Brain microvascular endothelial cell (primary cell): ENCODE data around the gene MAPKAPK5.

Experiments
- DNase-seq: peaks from one replicate; pipeline ENCODE4 v3.0.0-alpha.2; 2020
- H3K27ac ChIP-seq: fragments of 250-450 bp; sonication (Bioruptor Pico); 2 replicates; pipeline ENCODE4 v1.5.1; 2020; ENCODE audit warnings: mild to moderate bottlenecking, moderate library complexity
- H3K27me3 ChIP-seq: fragments of 250-450 bp; sonication (Bioruptor Pico); replicated peaks from 2 replicates; pipeline ENCODE4 v1.5.1; 2020; ENCODE audit warnings: mild to moderate bottlenecking
- H3K36me3 ChIP-seq: fragments of 250-450 bp; sonication (Bioruptor Pico); replicated peaks from 2 replicates; pipeline ENCODE4 v1.5.1; 2020; ENCODE audit warnings: mild to moderate bottlenecking
- H3K4me3 ChIP-seq: 2 replicates; pipeline ENCODE4 v1.5.1; 2011; ENCODE audit warnings: low read depth, mild to moderate bottlenecking, control low read depth, low read length, moderate library complexity
- CTCF ChIP-seq: IDR thresholded peaks from 2 replicates; pipeline ENCODE4 v1.5.1; 2011; ENCODE audit warnings: low read depth, mild to moderate bottlenecking, moderate library complexity, low read length, control low read depth, inconsistent platforms; ENCODE audit errors: missing control alignments
- in situ Hi-C: cut with HindIII; loops from 2 replicates; pipeline ENCODE4 v1.10.0; 2017; ENCODE audit warnings: low sequenced_read_pairs, low pct_ligation_motif_present

Gene MAPKAPK5

GRCh38 chr12:111841750-111842555 is at the start of gene MAPKAPK5:
MAPKAPK5 (plus strand) TSS chr12:111842228; CDS start chr12:111842734, 506 bp downstream.
- in situ Hi-C loops: no loop called here
- TF ChIP-seq CTCF: no peak
- peak within 1 kb of the TSS; percentile 94 for H3K4me3 ChIP-seq
- peak; percentile 92 for DNase-seq
- peaks cover 3% of the 10 kb centered on the region for H3K36me3 ChIP-seq
- H3K27ac ChIP-seq: peak within 1 kb of the TSS; percentile 99
- H3K27me3 ChIP-seq: no peaks in the 10 kb centered on the region

- Histone ChIP-seq H3K27me3 (no peaks in the 10 kb centered on the region), H3K36me3 (no peaks in the 10 kb centered on the region), H3K27ac (no peak overlapping the region), H3K4me3 (no peak overlapping the region)
- in situ Hi-C loops: no loop called here
- no peak for TF ChIP-seq CTCF
- DNase-seq: no peak
Measured at GRCh38 chr12:111792856-111793235, 49.2 kb upstream of the MAPKAPK5 start.

GRCh38 chr12:111798182-111798581 is 43.8 kb upstream of the MAPKAPK5 start:
- Histone ChIP-seq H3K4me3 (no peak overlapping the region), H3K27ac (no peak overlapping the region), H3K36me3 (no peaks in the 10 kb centered on the region), H3K27me3 (no peaks in the 10 kb centered on the region)
- TF ChIP-seq CTCF: no peak
- in situ Hi-C loops: no loop called here
- no peak for DNase-seq

GRCh38 chr12:111799758-111800157 is 42.3 kb upstream of the MAPKAPK5 start:
- Histone ChIP-seq H3K36me3 (no peaks in the 10 kb centered on the region), H3K27me3 (no peaks in the 10 kb centered on the region)
- in situ Hi-C loops: no loop called here

GRCh38 chr12:111803038-111803626 is 38.9 kb upstream of the MAPKAPK5 start:
- no peak for TF ChIP-seq CTCF
- DNase-seq: no peak
- Histone ChIP-seq H3K27ac (no peak overlapping the region), H3K36me3 (no peaks in the 10 kb centered on the region), H3K4me3 (no peak overlapping the region), H3K27me3 (no peaks in the 10 kb centered on the region)
- in situ Hi-C loops: no loop called here

More at GRCh38 chr12:111799758-111800157, 42.3 kb upstream of the MAPKAPK5 start:
- no peak overlapping the region for H3K4me3 ChIP-seq
- no peak for TF ChIP-seq CTCF
- DNase-seq: no peak
- H3K27ac ChIP-seq: no peak overlapping the region

GRCh38 chr12:111803851-111804250 is 38.2 kb upstream of the MAPKAPK5 start:
- DNase-seq: no peak
- in situ Hi-C loops: no loop called here
- H3K27ac ChIP-seq: no peak overlapping the region
- no peaks in the 10 kb centered on the region for H3K27me3 ChIP-seq
- no peak for TF ChIP-seq CTCF
- no peak overlapping the region for H3K4me3 ChIP-seq
- no peaks in the 10 kb centered on the region for H3K36me3 ChIP-seq
